SK-N-SH (cell line): ENCODE measurements around the gene MYLK. TPM values are rescaled to one million over a fixed set of nuclear protein-coding genes. Genes with fewer than 3 reads are reported as not detected.

Experiments used
- CTCF ChIA-PET: fragments of 300-600, 350-600 bp; formaldehyde crosslinking; extraction: SDS; loops from one replicate; lab custom pipeline; 2021; lab: Yijun Ruan, JAX
- POLR2A ChIA-PET: fragments of 350-600 bp; sonication (Branson Sonifier 250); formaldehyde crosslinking; extraction: SDS; loops from one replicate; lab custom pipeline; 2020; ENCODE audit warnings: antibody characterized with exemption, inconsistent platforms; lab: Yijun Ruan, JAX
- DNase-seq: peaks from one replicate; pipeline ENCODE4 v3.0.0; 2012
- H2AFZ ChIP-seq: fragments of 200-600 bp; sonication (generic); 2 replicates; pipeline ENCODE4 v1.8.1; 2016; ENCODE audit warnings: antibody characterized with exemption, mild to moderate bottlenecking, low read depth
- H3F3A ChIP-seq: fragments of 200-600 bp; sonication (generic); replicated peaks from 2 replicates; pipeline ENCODE3; 2016; ENCODE audit warnings: antibody characterized with exemption, mild to moderate bottlenecking; ENCODE audit not compliant: insufficient read depth
- H3K27ac ChIP-seq, 2 experiments: fragments of 200-500 bp in 1 of 2; fragments of 200-600 bp in 1 of 2; sonication (Bioruptor generic) in 1 of 2; sonication (generic), shearing (Covaris generic) in 1 of 2; 2 replicates each; pipeline versions ENCODE4 v1.5.1 to v1.6.1; 2014 to 2016; ENCODE audit warnings: low read depth in 2 of 2, inconsistent platforms in 1 of 2, low read length in 1 of 2, mild to moderate bottlenecking in 1 of 2, mixed read lengths in 1 of 2
- H3K27me3 ChIP-seq: fragments of 200-600 bp; sonication (generic), shearing (Covaris generic); 2 replicates; pipeline ENCODE4 v1.6.1; 2016; ENCODE audit warnings: mixed run types; ENCODE audit not compliant: insufficient read depth
- H3K36me3 ChIP-seq, 2 experiments: fragments of 200-500 bp in 1 of 2; fragments of 200-600 bp in 1 of 2; sonication (Bioruptor generic) in 1 of 2; sonication (generic) in 1 of 2; replicated peaks in 1 of 2; 2 replicates each; pipeline versions ENCODE3 to v1.5.1; 2014 to 2016; ENCODE audit warnings: low read length in 1 of 2, mild to moderate bottlenecking in 1 of 2; ENCODE audit not compliant: insufficient read depth in 2 of 2, control insufficient read depth in 1 of 2
- H3K4me1 ChIP-seq, 2 experiments: fragments of 200-500 bp in 1 of 2; fragments of 200-600 bp in 1 of 2; sonication (Bioruptor generic) in 1 of 2; sonication (generic), shearing (Covaris generic) in 1 of 2; 2 replicates each; pipeline versions ENCODE4 v1.5.1 to v1.6.1; 2014 to 2016; ENCODE audit warnings: low read depth in 1 of 2, low read length in 1 of 2, mixed run types in 1 of 2; ENCODE audit not compliant: insufficient read depth in 2 of 2, control insufficient read depth in 1 of 2
- H3K4me2 ChIP-seq: fragments of 200-600 bp; sonication (generic), shearing (Covaris generic); 2 replicates; pipeline ENCODE4 v1.6.1; 2017; ENCODE audit warnings: mixed run types
- H3K4me3 ChIP-seq, 2 experiments: fragments of 200-500 bp in 1 of 2; fragments of 200-600 bp in 1 of 2; sonication (Bioruptor generic) in 1 of 2; sonication (generic), shearing (Covaris generic) in 1 of 2; 2 replicates each; pipeline versions ENCODE4 v1.5.1 to v1.8.1; 2014 to 2016; ENCODE audit warnings: low read depth in 2 of 2, inconsistent platforms in 1 of 2, low read length in 1 of 2, mild to moderate bottlenecking in 1 of 2, mixed read lengths in 1 of 2, moderate library complexity in 1 of 2
- H3K79me2 ChIP-seq: fragments of 200-600 bp; sonication (generic); 2 replicates; pipeline ENCODE4 v1.8.1; 2017; ENCODE audit warnings: mild to moderate bottlenecking; ENCODE audit not compliant: insufficient read depth
- H3K9ac ChIP-seq: fragments of 200-600 bp; sonication (generic); 2 replicates; pipeline ENCODE4 v1.6.1; 2017; ENCODE audit warnings: mixed run types
- H3K9me2 ChIP-seq: fragments of 200-600 bp; sonication (generic); 2 replicates; pipeline ENCODE4 v1.6.1; 2017; ENCODE audit warnings: mixed run types
- H3K9me3 ChIP-seq: fragments of 200-600 bp; sonication (generic); 2 replicates; pipeline ENCODE4 v1.6.1; 2017; ENCODE audit warnings: mixed run types, mild to moderate bottlenecking, moderate library complexity
- H4K20me1 ChIP-seq: fragments of 200-600 bp; sonication (generic); 2 replicates; pipeline ENCODE4 v1.6.1; 2017; ENCODE audit warnings: mild to moderate bottlenecking, mixed run types; ENCODE audit not compliant: insufficient read depth
- CHD2 ChIP-seq: fragments of 150-350 bp; IDR thresholded peaks from 2 replicates; pipeline ENCODE4 v1.6.1; 2018; ENCODE audit warnings: low read length; ENCODE audit not compliant: partially characterized antibody
- ELF1 ChIP-seq: IDR thresholded peaks from 2 replicates; pipeline ENCODE4 v1.4.0; 2012
- EP300 ChIP-seq, 2 experiments: IDR thresholded peaks; 2 replicates each; pipeline versions ENCODE4 v1.4.0 to v1.6.1; 2012; ENCODE audit warnings: borderline replicate concordance in 1 of 2, low read depth in 1 of 2, low read length in 1 of 2
- EZH2phosphoT487 ChIP-seq: fragments of 200-600 bp; sonication (generic); IDR thresholded peaks from 2 replicates; pipeline ENCODE4 v1.6.1; 2017; ENCODE audit warnings: low read depth, mixed run types, mild to moderate bottlenecking, antibody characterized with exemption, moderate library complexity, borderline replicate concordance
- FOXJ3 ChIP-seq: sonication (generic); formaldehyde crosslinking; IDR thresholded peaks from 2 replicates; pipeline ENCODE4 v1.5.1; 2020; ENCODE audit warnings: mild to moderate bottlenecking, missing genetic modification reagents
- GABPA ChIP-seq: IDR thresholded peaks from 2 replicates; pipeline ENCODE4 v1.4.0; 2012; ENCODE audit warnings: low read depth, mild to moderate bottlenecking
- JUND ChIP-seq: IDR thresholded peaks from 2 replicates; pipeline ENCODE4 v1.4.0; 2012
- MAX ChIP-seq: IDR thresholded peaks from 2 replicates; pipeline ENCODE4 v1.4.0; 2012; ENCODE audit warnings: low read depth
- MEF2A ChIP-seq: IDR thresholded peaks from 2 replicates; pipeline ENCODE4 v1.4.0; 2012; ENCODE audit warnings: low read depth, borderline replicate concordance
- MXI1 ChIP-seq: IDR thresholded peaks from 2 replicates; pipeline ENCODE4 v1.6.1; 2012; ENCODE audit warnings: mild to moderate bottlenecking, low read depth, low read length, improper control_type of control experiment
- RCOR1 ChIP-seq: fragments of 150-350 bp; IDR thresholded peaks from 2 replicates; pipeline ENCODE4 v1.6.1; 2017; ENCODE audit warnings: antibody characterized with exemption, low read length
- REST ChIP-seq: IDR thresholded peaks from 2 replicates; pipeline ENCODE4 v1.6.1; 2012; ENCODE audit warnings: mild to moderate bottlenecking, low read depth, low read length, moderate library complexity
- RXRA ChIP-seq: IDR thresholded peaks from 2 replicates; pipeline ENCODE4 v1.4.0; 2012; ENCODE audit warnings: low read depth, mild to moderate bottlenecking, borderline replicate concordance
- SMC3 ChIP-seq: IDR thresholded peaks from 2 replicates; pipeline ENCODE4 v1.6.1; 2012; ENCODE audit warnings: low read depth, low read length, improper control_type of control experiment
- TAF1 ChIP-seq: IDR thresholded peaks from 2 replicates; pipeline ENCODE4 v1.6.1; 2012; ENCODE audit warnings: low read depth, mild to moderate bottlenecking, low read length, moderate library complexity, borderline replicate concordance
- TCF12 ChIP-seq: IDR thresholded peaks from 2 replicates; pipeline ENCODE4 v1.4.0; 2012
- USF1 ChIP-seq: IDR thresholded peaks from 2 replicates; pipeline ENCODE4 v1.4.0; 2012; ENCODE audit warnings: low read depth, borderline replicate concordance
- YY1 ChIP-seq: IDR thresholded peaks from 2 replicates; pipeline ENCODE4 v1.4.0; 2012; ENCODE audit warnings: low read depth, mild to moderate bottlenecking
- ZBTB33 ChIP-seq: IDR thresholded peaks from 2 replicates; pipeline ENCODE4 v1.4.0; 2012; ENCODE audit warnings: low read depth, borderline replicate concordance
- WGBS: methylation state at CpG from one replicate; pipeline ENCODE4 v1.1.6; 2017; ENCODE audit warnings: low lambda C conversion rate; 5-methylcytosine and 5-hydroxymethylcytosine counted together
- polyA plus RNA-seq, 3 experiments: library from polyadenylated mRNA; depleted of rRNA; stranded (reverse); fragments of >200 nt; gene quantifications; 2 replicates each; pipeline ENCODE4 v1.2.3, GENCODE V29; 2012

The MYLK gene
- polyA plus RNA-seq, 1 of the 3 experiments (the other 2 are of a cell fraction), result 272 TPM

GRCh38 chr3:123832692-123833397, 51.3 kb downstream of the MYLK start:
- H3K27me3 ChIP-seq, result no peaks in the 10 kb centered on the region
- H3K79me2 ChIP-seq, result peaks cover 84% of the 10 kb centered on the region
- H3F3A ChIP-seq, result peaks cover 44% of the 10 kb centered on the region
- H3K27ac ChIP-seq, result no peak overlapping the region
- H2AFZ ChIP-seq, result no peak overlapping the region
- H3K4me3 ChIP-seq, result no peak overlapping the region
- H3K36me3 ChIP-seq, result peaks cover 38 to 75% of the 10 kb centered on the region in 2 experiments
- H3K9me2 ChIP-seq, result no peaks in the 10 kb centered on the region
- no peak overlapping the region for H3K4me2 ChIP-seq
- DNase-seq, result no peak
- no peaks in the 10 kb centered on the region for H4K20me1 ChIP-seq
- 0 out of 2 replicates have a peak, but pooled peaks have one; percentile 7 for TF ChIP-seq JUND
- TF ChIP-seq FOXJ3 (CRISPR knock-in tag), result no peak
- H3K9ac ChIP-seq, result no peak overlapping the region
- ChIA-PET POLR2A (no interaction called here), CTCF (no interaction called here)
- 85% methylated on average over 3 of the region's 3 CpGs for WGBS
- H3K9me3 ChIP-seq, result peaks cover 17% of the 10 kb centered on the region
- peaks cover 0 to 18% of the 10 kb centered on the region in 2 experiments; a peak in 2 of 4 replicates for H3K4me1 ChIP-seq

- Histone ChIP-seq H4K20me1 (no peaks in the 10 kb centered on the region), H3F3A (peaks cover 42% of the 10 kb centered on the region), H3K4me3 (no peak overlapping the region), H3K4me1 (peaks cover 0 to 18% of the 10 kb centered on the region in 2 experiments; a peak in 2 of 4 replicates), H3K9me2 (no peaks in the 10 kb centered on the region), H3K9ac (no peak overlapping the region), H3K36me3 (peaks cover 41 to 75% of the 10 kb centered on the region in 2 experiments), H3K4me2 (no peak overlapping the region), H3K9me3 (peaks cover 22% of the 10 kb centered on the region), H3K27ac (no peak overlapping the region), H3K79me2 (peaks cover 83% of the 10 kb centered on the region), H2AFZ (no peak overlapping the region), H3K27me3 (no peaks in the 10 kb centered on the region)
- ChIA-PET POLR2A (no interaction called here), CTCF (no interaction called here)
- 87% methylated on average over 7 of the region's 7 CpGs for WGBS
- TF ChIP-seq YY1 (no peak), SMC3 (no peak), USF1 (no peak), TCF12 (no peak), EZH2phosphoT487 (no peak), ZBTB33 (no peak), MEF2A (no peak), EP300 (IDR thresholded peaks at IDR 0.05; ENCODE audit: borderline replicate concordance in 1 of 2, low read depth in 1 of 2, low read length in 1 of 2) (no peak), ELF1 (no peak), GABPA (no peak), JUND (no peak), TAF1 (no peak), FOXJ3 (CRISPR knock-in tag) (no peak), MXI1 (no peak), REST (no peak), RXRA (no peak), MAX (no peak), RCOR1 (no peak), CHD2 (no peak)
- DNase-seq, result no peak
Measured at GRCh38 chr3:123831420-123831819, 52.7 kb downstream of the MYLK start.
